Progenitor cell of endocrine pancreas (in vitro differentiated cells): Measurements from ENCODE around the gene BOLA3. TPM values are rescaled to one million over a fixed set of nuclear protein-coding genes. Genes with fewer than 3 reads are reported as not detected.

Source experiments
- DNase-seq: peaks from one replicate; pipeline ENCODE4 v3.0.0; 2021; ENCODE audit warnings: low spot score; ENCODE audit not compliant: unreplicated experiment
- H3K27ac Mint-ChIP-seq: 2 replicates; pipeline ENCODE4 v1.8.0; 2021; ENCODE audit warnings: mild to moderate bottlenecking, moderate library complexity, mixed read lengths
- H3K27me3 Mint-ChIP-seq: 2 replicates; pipeline ENCODE4 v1.8.0; 2021; ENCODE audit warnings: mixed read lengths
- H3K36me3 Mint-ChIP-seq: 2 replicates; pipeline ENCODE4 v1.8.0; 2022; ENCODE audit warnings: mixed read lengths; ENCODE audit not compliant: insufficient read depth
- H3K4me1 Mint-ChIP-seq: 2 replicates; pipeline ENCODE4 v1.8.0; 2021; ENCODE audit warnings: low read depth, mixed read lengths
- H3K4me3 Mint-ChIP-seq: 2 replicates; pipeline ENCODE4 v1.8.0; 2021; ENCODE audit warnings: low read depth, mild to moderate bottlenecking, moderate library complexity, mixed read lengths
- H3K9me3 Mint-ChIP-seq: 2 replicates; pipeline ENCODE4 v1.8.0; 2021; ENCODE audit warnings: low read depth, mixed read lengths
- CTCF ChIP-seq: fragments of 200-600 bp; sonication (generic); IDR thresholded peaks from one replicate; pipeline ENCODE4 v1.5.0; 2021; ENCODE audit warnings: antibody characterized with exemption, mild to moderate bottlenecking; ENCODE audit not compliant: unreplicated experiment
- total RNA-seq: library from RNA; stranded (reverse); gene quantifications from 2 replicates; pipeline ENCODE4 v1.2.1, GENCODE V29; 2021

The BOLA3 gene
- total RNA-seq, 1 donor from 2014 or later = 23.8 TPM

- Mint-ChIP-seq H3K27me3 (no peaks in the 10 kb centered on the region), H3K27ac (no peak overlapping the region), H3K9me3 (no peaks in the 10 kb centered on the region), H3K4me1 (no peaks in the 10 kb centered on the region), H3K36me3 (peaks cover 24% of the 10 kb centered on the region), H3K4me3 (no peak overlapping the region)
- no peak for TF ChIP-seq CTCF
- no peak for DNase-seq
These were observed 46.0 kb downstream of the BOLA3 start for GRCh38 chr2:74101574-74102300.

- H3K9me3 Mint-ChIP-seq = no peaks in the 10 kb centered on the region
- TF ChIP-seq CTCF = no peak
- peaks cover 26% of the 10 kb centered on the region for H3K36me3 Mint-ChIP-seq
- no peak overlapping the region for H3K4me3 Mint-ChIP-seq
- peaks cover 6% of the 10 kb centered on the region for H3K4me1 Mint-ChIP-seq
- no peak for DNase-seq
- no peak overlapping the region for H3K27ac Mint-ChIP-seq
- H3K27me3 Mint-ChIP-seq = no peaks in the 10 kb centered on the region
These were observed 47.2 kb downstream of the BOLA3 start for GRCh38 chr2:74100254-74101216.

- Mint-ChIP-seq H3K27me3 (no peaks in the 10 kb centered on the region), H3K27ac (no peak overlapping the region), H3K4me1 (peaks cover 8% of the 10 kb centered on the region), H3K36me3 (peaks cover 24% of the 10 kb centered on the region), H3K4me3 (no peak overlapping the region), H3K9me3 (no peaks in the 10 kb centered on the region)
- TF ChIP-seq CTCF = no peak
- no peak for DNase-seq
These were observed 47.9 kb downstream of the BOLA3 start for GRCh38 chr2:74099835-74100234.

- Mint-ChIP-seq H3K36me3 (peaks cover 27% of the 10 kb centered on the region), H3K27me3 (no peaks in the 10 kb centered on the region)
These were observed 48.4 kb downstream of the BOLA3 start for GRCh38 chr2:74099271-74099670.

More at GRCh38 chr2:74099271-74099670, 48.4 kb downstream of the BOLA3 start:
- TF ChIP-seq CTCF = no peak
- Mint-ChIP-seq H3K9me3 (no peaks in the 10 kb centered on the region), H3K4me1 (peaks cover 11% of the 10 kb centered on the region), H3K4me3 (no peak overlapping the region), H3K27ac (no peak overlapping the region)
- no peak for DNase-seq
